Vagina (tissue), 2 donors: Measurements from ENCODE around the gene PPP4R1.

Source experiments
- CTCF ChIP-seq, 3 experiments: fragments of 450-650 bp in 2 of 3; fragments of 200-600 bp in 1 of 3; sonication (generic) in 1 of 3; IDR thresholded peaks; one replicate each; pipeline ENCODE4 v1.5.1; 2017 to 2019; ENCODE audit warnings: antibody characterized with exemption in 3 of 3, mild to moderate bottlenecking in 2 of 3, moderate library complexity in 2 of 3
- POLR2AphosphoS5 ChIP-seq, 2 donors: sonication (generic); formaldehyde crosslinking; IDR thresholded peaks; one replicate each; pipeline ENCODE4 v1.9.0; 2017; ENCODE audit warnings: antibody characterized with exemption in 2 of 2, mild to moderate bottlenecking in 2 of 2, low read depth in 1 of 2; ENCODE audit not compliant: insufficient read depth in 1 of 2

GRCh38 chr18:9575558-9575957, 38.8 kb downstream of the PPP4R1 start:
- peak; percentile 43 to 60 (median 56) for TF ChIP-seq CTCF (IDR thresholded peaks at IDR 0.05)
- TF ChIP-seq POLR2AphosphoS5 (IDR thresholded peaks at IDR 0.05; ENCODE audit: insufficient read depth in 1 of 2, low read depth in 1 of 2): peak in 1 of 2 donors; percentile 78
